ENCODE results near the gene ZBTB7C. TPM values are rescaled to one million over a fixed set of nuclear protein-coding genes. Genes with fewer than 3 reads are reported as not detected.

The ZBTB7C gene
- total and polyA plus RNA-seq, 10 of the 15 experiments (the other 5 are each of a cell fraction or from before 2014, with no cell fraction given): under 0.01 to 0.08 (median 0.01) TPM; not detected in 7

GRCh38 chr18:48123941-48124340 is 285.2 kb downstream of the ZBTB7C start:
- ChIA-PET RAD21 (ENCODE audit: unreplicated experiment) (no interaction called here), SMC1A (ENCODE audit: uncharacterized antibody, unreplicated experiment) (no interaction called here), POLR2A (no interaction called here), CTCF (no interaction called here)
- Histone ChIP-seq H2AFZ (ENCODE audit: control insufficient read depth, low read depth, low read length) (no peak overlapping the region), H3K9me3 (replicated peaks; ENCODE audit: control insufficient read depth, insufficient read depth, low read length) (no peaks in the 10 kb centered on the region), H3K4me2 (ENCODE audit: control insufficient read depth, insufficient read depth) (no peak overlapping the region), H3K27ac (ENCODE audit: control insufficient read depth, insufficient read depth) (no peak overlapping the region), H3K36me3 (ENCODE audit: control insufficient read depth in 2 of 2, insufficient read depth in 2 of 2, low read length in 1 of 2) (no peaks in the 10 kb centered on the region), H4K20me1 (ENCODE audit: control insufficient read depth, insufficient read depth) (no peaks in the 10 kb centered on the region), H3K9ac (ENCODE audit: control insufficient read depth, insufficient read depth, low read length) (no peak overlapping the region), H3K27me3 (replicated peaks in 1 of 2; ENCODE audit: control insufficient read depth in 2 of 2, insufficient read depth in 2 of 2, low read length in 1 of 2) (no peaks in the 10 kb centered on the region; a peak in 2 of 4 replicates), H3K4me3 (no peak overlapping the region), H3K4me1 (ENCODE audit: control insufficient read depth, insufficient read depth, low read length) (no peaks in the 10 kb centered on the region), H3K79me2 (ENCODE audit: control insufficient read depth, insufficient read depth, low read length) (no peaks in the 10 kb centered on the region)
- ATAC-seq: no peak
- TF ChIP-seq FOXK2 (IDR thresholded peaks at IDR 0.05) (no peak), PAX5 (IDR thresholded peaks at IDR 0.05; ENCODE audit: borderline replicate concordance, low read depth, low read length) (no peak), RELB (IDR thresholded peaks at IDR 0.05; ENCODE audit: low read depth) (no peak), YBX1 (IDR thresholded peaks at IDR 0.05) (no peak), BCLAF1 (IDR thresholded peaks at IDR 0.05) (no peak), POU2F2 (IDR thresholded peaks at IDR 0.05; ENCODE audit: borderline replicate concordance, low read depth, low read length) (no peak), BMI1 (IDR thresholded peaks at IDR 0.05; ENCODE audit: borderline replicate concordance) (no peak), RBBP5 (conservative IDR thresholded peaks at IDR 0.05) (no peak), STAT3 (IDR thresholded peaks at IDR 0.05; ENCODE audit: low read depth, low read length) (no peak), HDAC6 (IDR thresholded peaks at IDR 0.05; ENCODE audit: unreplicated experiment) (no peak), MEF2A (IDR thresholded peaks at IDR 0.05; ENCODE audit: insufficient read depth, low read depth, low read length) (no peak)
- TF ChIP-seq, protein P1, sequence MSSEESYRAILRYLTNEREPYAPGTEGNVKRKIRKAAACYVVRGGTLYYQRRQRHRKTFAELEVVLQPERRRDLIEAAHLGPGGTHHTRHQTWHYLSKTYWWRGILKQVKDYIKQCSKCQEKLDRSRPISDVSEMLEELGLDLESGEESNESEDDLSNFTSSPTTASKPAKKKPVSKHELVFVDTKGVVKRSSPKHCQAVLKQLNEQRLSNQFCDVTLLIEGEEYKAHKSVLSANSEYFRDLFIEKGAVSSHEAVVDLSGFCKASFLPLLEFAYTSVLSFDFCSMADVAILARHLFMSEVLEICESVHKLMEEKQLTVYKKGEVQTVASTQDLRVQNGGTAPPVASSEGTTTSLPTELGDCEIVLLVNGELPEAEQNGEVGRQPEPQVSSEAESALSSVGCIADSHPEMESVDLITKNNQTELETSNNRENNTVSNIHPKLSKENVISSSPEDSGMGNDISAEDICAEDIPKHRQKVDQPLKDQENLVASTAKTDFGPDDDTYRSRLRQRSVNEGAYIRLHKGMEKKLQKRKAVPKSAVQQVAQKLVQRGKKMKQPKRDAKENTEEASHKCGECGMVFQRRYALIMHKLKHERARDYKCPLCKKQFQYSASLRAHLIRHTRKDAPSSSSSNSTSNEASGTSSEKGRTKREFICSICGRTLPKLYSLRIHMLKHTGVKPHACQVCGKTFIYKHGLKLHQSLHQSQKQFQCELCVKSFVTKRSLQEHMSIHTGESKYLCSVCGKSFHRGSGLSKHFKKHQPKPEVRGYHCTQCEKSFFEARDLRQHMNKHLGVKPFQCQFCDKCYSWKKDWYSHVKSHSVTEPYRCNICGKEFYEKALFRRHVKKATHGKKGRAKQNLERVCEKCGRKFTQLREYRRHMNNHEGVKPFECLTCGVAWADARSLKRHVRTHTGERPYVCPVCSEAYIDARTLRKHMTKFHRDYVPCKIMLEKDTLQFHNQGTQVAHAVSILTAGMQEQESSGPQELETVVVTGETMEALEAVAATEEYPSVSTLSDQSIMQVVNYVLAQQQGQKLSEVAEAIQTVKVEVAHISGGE (CRISPR knock-in tag; IDR thresholded peaks at IDR 0.05): no peak
- TF ChIP-seq, protein P2, sequence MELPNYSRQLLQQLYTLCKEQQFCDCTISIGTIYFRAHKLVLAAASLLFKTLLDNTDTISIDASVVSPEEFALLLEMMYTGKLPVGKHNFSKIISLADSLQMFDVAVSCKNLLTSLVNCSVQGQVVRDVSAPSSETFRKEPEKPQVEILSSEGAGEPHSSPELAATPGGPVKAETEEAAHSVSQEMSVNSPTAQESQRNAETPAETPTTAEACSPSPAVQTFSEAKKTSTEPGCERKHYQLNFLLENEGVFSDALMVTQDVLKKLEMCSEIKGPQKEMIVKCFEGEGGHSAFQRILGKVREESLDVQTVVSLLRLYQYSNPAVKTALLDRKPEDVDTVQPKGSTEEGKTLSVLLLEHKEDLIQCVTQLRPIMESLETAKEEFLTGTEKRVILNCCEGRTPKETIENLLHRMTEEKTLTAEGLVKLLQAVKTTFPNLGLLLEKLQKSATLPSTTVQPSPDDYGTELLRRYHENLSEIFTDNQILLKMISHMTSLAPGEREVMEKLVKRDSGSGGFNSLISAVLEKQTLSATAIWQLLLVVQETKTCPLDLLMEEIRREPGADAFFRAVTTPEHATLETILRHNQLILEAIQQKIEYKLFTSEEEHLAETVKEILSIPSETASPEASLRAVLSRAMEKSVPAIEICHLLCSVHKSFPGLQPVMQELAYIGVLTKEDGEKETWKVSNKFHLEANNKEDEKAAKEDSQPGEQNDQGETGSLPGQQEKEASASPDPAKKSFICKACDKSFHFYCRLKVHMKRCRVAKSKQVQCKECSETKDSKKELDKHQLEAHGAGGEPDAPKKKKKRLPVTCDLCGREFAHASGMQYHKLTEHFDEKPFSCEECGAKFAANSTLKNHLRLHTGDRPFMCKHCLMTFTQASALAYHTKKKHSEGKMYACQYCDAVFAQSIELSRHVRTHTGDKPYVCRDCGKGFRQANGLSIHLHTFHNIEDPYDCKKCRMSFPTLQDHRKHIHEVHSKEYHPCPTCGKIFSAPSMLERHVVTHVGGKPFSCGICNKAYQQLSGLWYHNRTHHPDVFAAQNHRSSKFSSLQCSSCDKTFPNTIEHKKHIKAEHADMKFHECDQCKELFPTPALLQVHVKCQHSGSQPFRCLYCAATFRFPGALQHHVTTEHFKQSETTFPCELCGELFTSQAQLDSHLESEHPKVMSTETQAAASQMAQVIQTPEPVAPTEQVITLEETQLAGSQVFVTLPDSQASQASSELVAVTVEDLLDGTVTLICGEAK (IDR thresholded peaks at IDR 0.05; ENCODE audit: borderline replicate concordance): no peak
- no peak for DNase-seq (ENCODE audit: low read depth, low spot score)
- intact Hi-C loops (cut with micrococcal nuclease; ENCODE audit: unreplicated experiment) (no loop called here), in situ Hi-C loops (cut with MboI) (no loop called here)
- WGBS (ENCODE audit: insufficient coverage, insufficient replicate concordance, low lambda C conversion rate, missing lambda C conversion rate): 29% methylated on average over 4 of the region's 4 CpGs
- no peak for FAIRE-seq
- BruUV-seq (replicated peaks): no TSS peak

All from GM12878 (cell line).